ENCODE data around the gene ZSCAN5B.
"Not testable (repeated sequence)": the region's sequence is repeated elsewhere in the genome, so short reads cannot be mapped to it uniquely, and the experiment has no call there.

The ZSCAN5B gene

DNA sequence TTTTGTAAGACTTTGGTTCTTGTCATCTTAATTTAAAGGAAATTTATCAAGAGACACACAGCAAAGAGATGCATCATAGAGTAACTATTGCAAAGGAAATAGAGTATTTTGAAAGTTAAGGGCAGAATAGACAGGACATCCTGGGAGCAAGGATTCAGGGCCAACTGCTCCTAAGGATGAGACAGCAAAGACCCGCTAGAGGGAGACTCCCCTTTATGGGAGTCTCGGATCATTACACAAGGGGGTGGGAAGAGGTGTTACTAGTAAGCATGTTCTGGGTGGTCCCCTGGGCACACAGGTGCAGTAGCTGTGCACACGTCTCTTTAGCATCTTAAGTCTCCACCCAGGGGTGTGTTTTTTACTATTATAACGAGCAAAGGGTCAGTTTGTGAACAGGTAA, 14.1 kb upstream of the ZSCAN5B start:
- TF ChIP-seq CTBP1 (IDR thresholded peaks at IDR 0.05; ENCODE audit: borderline replicate concordance) (no peak), ZNF384 (IDR thresholded peaks at IDR 0.05) (no peak), TARDBP (IDR thresholded peaks at IDR 0.05) (no peak), HDGF (IDR thresholded peaks at IDR 0.05; ENCODE audit: borderline replicate concordance) (no peak), L3MBTL2 (conservative IDR thresholded peaks at IDR 0.05) (no peak), LEF1 (IDR thresholded peaks at IDR 0.05; ENCODE audit: borderline replicate concordance) (no peak), PKNOX1 (IDR thresholded peaks at IDR 0.05) (no peak), ARNT (IDR thresholded peaks at IDR 0.05) (no peak), SUZ12 (IDR thresholded peaks at IDR 0.05) (no peak), FOXK2 (IDR thresholded peaks at IDR 0.05) (no peak)
- ChIA-PET POLR2A (no interaction called here), CTCF (no interaction called here)
- DNase-seq (ENCODE audit: extremely low spot score), result no peak

GRCh38 chr19:56210036-56210435, 12.5 kb upstream of the ZSCAN5B start:
- CTCF ChIA-PET; DNase-seq (ENCODE audit: extremely low spot score); POLR2A ChIA-PET: not testable (repeated sequence)

GRCh38 chr19:56209091-56209490, 11.5 kb upstream of the ZSCAN5B start:
- ChIA-PET CTCF (no interaction called here), POLR2A (no interaction called here)
- DNase-seq (ENCODE audit: extremely low spot score), result no peak
- TF ChIP-seq ZNF384 (IDR thresholded peaks at IDR 0.05) (no peak), LEF1 (IDR thresholded peaks at IDR 0.05; ENCODE audit: borderline replicate concordance) (no peak), SUZ12 (IDR thresholded peaks at IDR 0.05) (no peak), CTBP1 (IDR thresholded peaks at IDR 0.05; ENCODE audit: borderline replicate concordance) (no peak), FOXA1 (IDR thresholded peaks at IDR 0.05) (no peak), TARDBP (IDR thresholded peaks at IDR 0.05) (no peak), L3MBTL2 (conservative IDR thresholded peaks at IDR 0.05) (no peak), SP1 (IDR thresholded peaks at IDR 0.05) (no peak), BHLHE40 (IDR thresholded peaks at IDR 0.05; ENCODE audit: borderline replicate concordance) (no peak), FOXK2 (IDR thresholded peaks at IDR 0.05) (no peak), ARNT (IDR thresholded peaks at IDR 0.05) (no peak), ELF4 (IDR thresholded peaks at IDR 0.05) (no peak), NFRKB (IDR thresholded peaks at IDR 0.05) (no peak), FOXM1 (IDR thresholded peaks at IDR 0.05; ENCODE audit: borderline replicate concordance) (no peak), PKNOX1 (IDR thresholded peaks at IDR 0.05) (no peak), HDGF (IDR thresholded peaks at IDR 0.05; ENCODE audit: borderline replicate concordance) (no peak)

DNA sequence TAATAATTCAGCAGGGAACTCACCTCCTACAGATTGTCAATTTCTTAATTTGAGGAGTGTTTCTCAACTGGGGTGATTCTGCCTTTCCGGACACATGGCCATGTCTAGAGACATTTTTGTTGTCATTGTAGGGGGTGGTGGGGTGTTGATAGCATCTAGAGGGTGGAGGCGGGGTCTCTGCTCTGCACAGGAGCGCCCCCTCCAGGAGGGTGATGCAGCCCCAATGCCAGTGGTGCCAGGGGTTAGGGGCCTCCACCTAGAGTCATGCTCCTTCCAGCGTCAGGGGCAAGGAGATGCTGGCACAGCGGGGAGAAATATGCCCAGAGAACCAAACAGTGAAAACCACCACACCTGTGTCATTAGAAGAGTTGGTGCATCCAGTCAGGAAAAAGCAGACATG, 10.0 kb upstream of the ZSCAN5B start:
- POLR2A ChIA-PET; DNase-seq (ENCODE audit: extremely low spot score); CTCF ChIA-PET: not testable (repeated sequence)

DNA sequence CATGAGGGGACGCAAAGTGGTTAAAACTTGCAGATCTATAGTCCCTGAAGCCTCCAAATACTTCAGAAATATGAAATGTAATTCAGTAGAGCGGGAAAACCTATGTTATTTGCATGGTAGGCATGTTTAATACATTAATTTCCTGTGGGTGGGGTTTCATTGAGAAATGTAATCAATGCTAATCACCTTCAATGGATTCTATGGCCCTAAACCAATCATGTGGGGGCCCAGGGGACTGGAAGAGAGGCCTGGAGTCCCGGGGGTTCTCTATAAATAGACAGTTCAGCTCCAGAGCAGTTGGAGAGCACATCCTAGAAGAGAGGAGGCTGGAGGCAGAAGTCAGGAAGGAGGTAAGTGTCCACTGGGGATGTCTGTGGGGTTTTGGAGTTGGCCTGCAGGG, 4.4 kb upstream of the ZSCAN5B start, which contains the start of gene ZSCAN5C:
Gene ZSCAN5C, plus strand, starts transcription at position 301 of the 400 bp plus-strand sequence. CDS start 3,641 bp downstream, outside the sequence.
- POLR2A ChIA-PET, result no interaction called here
- no peak for DNase-seq (ENCODE audit: extremely low spot score)
- CTCF ChIA-PET, result no interaction called here
- no peak for TF ChIP-seq PKNOX1 (IDR thresholded peaks at IDR 0.05)
- no peak for TF ChIP-seq HDGF (IDR thresholded peaks at IDR 0.05; ENCODE audit: borderline replicate concordance)
- no peak for TF ChIP-seq BHLHE40 (IDR thresholded peaks at IDR 0.05; ENCODE audit: borderline replicate concordance)
- TF ChIP-seq FOXK2 (IDR thresholded peaks at IDR 0.05), result no peak
- no peak for TF ChIP-seq SUZ12 (IDR thresholded peaks at IDR 0.05)
- no peak for TF ChIP-seq ARNT (IDR thresholded peaks at IDR 0.05)
- no peak for TF ChIP-seq NFRKB (IDR thresholded peaks at IDR 0.05)
- no peak for TF ChIP-seq CTBP1 (IDR thresholded peaks at IDR 0.05; ENCODE audit: borderline replicate concordance)
- TF ChIP-seq LEF1 (IDR thresholded peaks at IDR 0.05; ENCODE audit: borderline replicate concordance), result no peak

DNA sequence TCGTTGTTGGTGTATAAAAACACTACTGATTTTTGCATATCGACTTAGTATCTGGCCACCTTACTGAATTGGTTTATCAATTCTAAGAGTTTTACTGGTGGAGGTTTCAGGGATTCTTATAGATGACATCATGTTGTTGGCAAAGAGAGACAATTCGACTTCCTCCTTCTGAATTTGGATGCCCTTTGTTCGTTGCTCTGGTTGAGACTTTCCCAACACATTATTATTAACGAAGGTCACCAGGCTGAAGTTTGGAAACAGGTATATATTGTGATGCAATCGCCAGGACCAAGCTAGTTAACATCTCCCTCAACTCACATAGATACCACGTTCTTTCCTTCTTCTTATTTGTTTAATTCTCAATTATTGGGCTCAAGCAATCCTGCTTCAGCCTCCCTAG, 2.1 kb upstream of the ZSCAN5B start:
- no peak for DNase-seq (ENCODE audit: extremely low spot score)
- ChIA-PET CTCF (no interaction called here), POLR2A (no interaction called here)
- no peak for TF ChIP-seq PKNOX1 (IDR thresholded peaks at IDR 0.05)
- TF ChIP-seq CTBP1 (IDR thresholded peaks at IDR 0.05; ENCODE audit: borderline replicate concordance), result no peak
- TF ChIP-seq FOXM1 (IDR thresholded peaks at IDR 0.05; ENCODE audit: borderline replicate concordance), result no peak
- no peak for TF ChIP-seq L3MBTL2 (conservative IDR thresholded peaks at IDR 0.05)
- no peak for TF ChIP-seq FOXA1 (IDR thresholded peaks at IDR 0.05)
- no peak for TF ChIP-seq HDGF (IDR thresholded peaks at IDR 0.05; ENCODE audit: borderline replicate concordance)

DNA sequence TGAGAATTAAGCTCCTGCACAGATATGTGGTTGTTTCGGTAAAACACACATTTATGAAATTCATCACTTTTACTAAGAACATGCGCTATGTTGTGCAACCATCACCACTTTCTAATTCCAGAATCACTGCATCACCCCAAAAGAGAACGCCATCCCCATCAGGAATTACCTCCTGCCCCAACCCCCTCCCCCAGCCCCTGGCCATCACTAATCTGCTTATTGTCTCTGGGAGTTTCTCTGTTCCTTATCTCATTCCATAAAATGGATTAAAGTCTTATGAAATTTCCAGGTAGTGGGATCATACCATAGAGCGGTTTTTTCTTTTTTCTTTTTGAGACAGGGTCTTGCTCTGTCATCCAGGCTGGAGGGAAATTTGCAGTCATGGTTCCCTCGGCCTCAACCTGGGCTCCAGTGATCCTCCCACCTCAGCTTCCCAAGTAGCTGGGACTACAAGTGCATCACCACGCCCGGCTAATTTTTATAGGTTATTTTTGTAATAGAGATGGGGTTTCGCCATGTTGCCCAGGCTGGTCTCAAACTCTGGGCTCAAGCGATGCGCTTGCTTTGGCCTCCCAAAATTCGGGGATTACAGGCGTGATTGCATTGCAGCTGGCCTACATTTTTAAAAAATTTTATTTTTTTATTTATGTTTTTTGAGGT, 3.5 kb downstream of the ZSCAN5B start:
- CTCF ChIA-PET, result no interaction called here
- POLR2A ChIA-PET, result no interaction called here
- no peak for TF ChIP-seq FOXM1 (IDR thresholded peaks at IDR 0.05; ENCODE audit: borderline replicate concordance)
- DNase-seq (ENCODE audit: extremely low spot score), result no peak
